ACHN (cell line): ENCODE measurements around the gene SUGT1.
A peak's percentile ranks its signal among the peaks of the same experiment; 100 is the strongest.

Experiments
- DNase-seq: peaks from one replicate; pipeline ENCODE4 v3.0.0-alpha.2; 2015
- in situ Hi-C: cut with HindIII; loops from 2 replicates; pipeline ENCODE4 v1.10.0; 2017; ENCODE audit warnings: low sequenced_read_pairs, low pct_ligation_motif_present, low pct_unique_long_range_greater_than_20kb

Gene SUGT1

DNA sequence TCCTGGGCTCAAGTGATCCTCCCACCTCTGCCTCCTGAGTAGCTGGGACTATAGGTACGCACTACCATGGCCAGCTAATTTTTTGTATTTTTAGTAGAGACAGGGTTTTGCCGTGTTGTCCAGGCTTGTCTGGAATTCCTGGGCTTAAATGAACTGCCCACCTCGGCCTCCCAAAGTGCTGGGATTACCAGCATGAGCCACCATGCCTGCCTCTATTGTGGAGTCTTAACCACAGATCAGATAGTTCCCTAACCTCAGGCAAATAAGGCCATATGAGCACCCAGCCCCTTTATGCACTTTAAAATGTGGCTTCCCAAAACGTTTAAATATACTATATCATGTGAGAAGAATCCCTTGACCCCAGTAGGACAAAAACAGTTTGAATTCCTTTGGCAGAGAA is 70.5 kb downstream of the SUGT1 start:
- DNase-seq = no peak
- in situ Hi-C loops = no loop called here

DNA sequence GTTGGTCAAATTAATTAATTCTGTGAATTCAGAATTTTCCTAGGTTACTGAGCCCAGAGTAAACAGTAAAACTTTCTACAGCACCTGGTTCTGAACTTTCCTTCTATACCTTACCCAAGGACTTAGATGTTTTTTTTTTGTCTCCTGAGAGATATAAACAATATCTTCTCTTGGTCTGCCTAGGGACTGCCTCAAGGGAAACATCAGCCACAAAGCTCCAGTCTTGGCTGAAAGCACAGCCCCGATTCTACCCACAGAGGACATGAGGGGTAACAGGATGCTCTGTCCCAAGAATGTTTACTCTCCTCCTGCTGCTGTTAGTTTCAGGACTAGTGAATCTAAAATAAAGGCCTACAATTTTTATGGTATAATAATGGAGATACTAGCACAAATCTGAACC is 72.7 kb downstream of the SUGT1 start:
- in situ Hi-C loops = no loop called here

DNA sequence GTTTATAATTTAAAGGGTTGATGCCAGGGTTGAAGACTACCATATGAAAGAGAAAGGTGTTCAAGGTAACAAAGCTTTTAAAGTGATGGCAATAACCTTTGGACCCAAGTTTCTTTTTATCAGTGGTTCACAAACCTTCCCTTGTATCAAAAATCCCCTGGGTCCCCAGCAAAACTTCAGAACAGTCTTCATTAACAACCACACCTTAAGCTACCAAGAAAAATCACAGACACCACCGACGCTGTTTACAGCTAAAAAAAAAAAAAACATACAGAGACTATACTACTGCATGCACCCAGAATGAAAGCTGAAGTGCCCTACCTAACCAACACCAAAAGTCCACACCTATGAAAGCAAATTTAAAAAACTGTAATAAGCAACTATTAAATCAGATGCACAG is 73.6 kb downstream of the SUGT1 start:
- DNase-seq = no peak
- in situ Hi-C loops = no loop called here

More for the DNA sequence above, 72.7 kb downstream of the SUGT1 start:
- no peak for DNase-seq

GRCh38 chr13:52734075-52734623 is 81.5 kb downstream of the SUGT1 start:
- DNase-seq = no peak
- in situ Hi-C loops = no loop called here

DNA sequence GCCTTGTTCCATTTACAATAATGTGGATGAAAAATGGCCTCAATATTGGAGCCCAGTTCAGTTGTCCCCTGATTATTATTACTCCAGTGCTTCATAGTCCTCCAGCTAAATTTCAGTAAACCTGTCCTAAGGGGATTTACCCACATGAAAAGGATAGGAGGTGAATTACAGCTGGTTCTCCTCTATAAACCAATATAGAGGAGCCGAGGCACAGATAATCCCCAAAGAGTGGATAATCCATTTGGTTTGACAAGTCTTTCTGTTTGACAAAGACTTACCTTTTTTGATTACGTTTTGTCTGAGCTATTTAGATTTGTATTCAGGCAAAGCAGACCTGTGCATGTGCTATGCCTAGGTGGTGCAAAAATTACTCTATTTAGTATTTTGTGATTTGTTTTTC is 84.3 kb downstream of the SUGT1 start:
- in situ Hi-C loops = no loop called here
- DNase-seq = no peak

DNA sequence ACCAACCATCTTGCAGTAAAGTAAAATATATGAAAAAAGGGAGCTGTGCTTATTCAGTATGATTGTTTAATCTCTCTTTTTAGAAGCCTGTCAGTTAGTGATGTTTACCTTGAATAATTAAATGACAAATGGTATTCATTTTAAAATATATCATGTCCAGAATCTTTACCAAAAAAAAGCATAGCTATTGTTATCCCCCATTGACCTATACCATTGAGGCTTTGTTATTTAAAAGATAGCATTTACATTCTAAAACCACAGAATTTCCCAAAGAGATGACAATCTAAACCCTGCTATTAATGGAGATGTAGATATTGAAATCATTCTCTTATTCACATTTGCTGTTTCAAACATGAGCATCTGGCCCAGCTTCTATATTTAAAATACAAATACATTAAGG is 84.8 kb downstream of the SUGT1 start:
- in situ Hi-C loops = no loop called here

GRCh38 chr13:52737965-52738364 is 85.3 kb downstream of the SUGT1 start:
- no peak for DNase-seq
- in situ Hi-C loops = no loop called here

More for the DNA sequence above, 84.8 kb downstream of the SUGT1 start:
- no peak for DNase-seq

DNA sequence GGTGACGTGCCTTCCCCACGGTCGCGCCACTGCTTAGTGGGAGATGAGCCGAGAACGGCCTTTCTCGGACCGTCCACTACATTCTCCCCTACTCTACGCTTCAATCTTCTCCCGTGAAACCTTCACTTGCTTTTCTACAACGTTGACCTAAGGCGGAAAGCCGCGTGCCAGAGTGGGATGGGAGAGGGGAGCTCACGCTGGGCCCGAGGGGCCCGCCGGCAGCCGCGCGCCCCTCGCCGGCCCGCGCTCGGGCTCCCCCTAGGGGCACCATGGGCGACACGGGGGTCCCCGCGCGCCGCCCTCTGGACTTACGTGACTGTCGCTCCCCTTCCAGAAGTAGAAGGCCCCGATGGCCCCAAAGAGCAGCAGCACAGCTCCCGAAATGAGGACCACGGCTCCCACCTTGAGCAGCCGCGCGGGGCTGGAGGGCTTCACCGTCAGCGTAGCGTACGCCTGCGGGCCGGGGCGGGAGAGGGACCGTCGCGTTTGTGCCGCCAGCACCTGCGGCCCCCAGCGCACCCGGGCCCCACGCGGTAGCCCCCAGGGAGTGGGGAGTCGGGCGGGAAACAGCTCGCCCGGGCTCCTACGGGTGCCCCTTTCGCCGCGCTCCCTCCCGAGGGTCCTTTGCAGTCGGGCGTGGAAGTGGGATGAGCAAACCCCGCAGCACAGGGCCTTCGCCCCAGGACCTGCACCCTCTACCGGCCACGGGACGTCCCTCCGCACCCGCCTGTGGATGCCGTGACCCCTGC is 86.3 kb downstream of the SUGT1 start:
- in situ Hi-C loops = no loop called here
- DNase-seq = peak; percentile 18

DNA sequence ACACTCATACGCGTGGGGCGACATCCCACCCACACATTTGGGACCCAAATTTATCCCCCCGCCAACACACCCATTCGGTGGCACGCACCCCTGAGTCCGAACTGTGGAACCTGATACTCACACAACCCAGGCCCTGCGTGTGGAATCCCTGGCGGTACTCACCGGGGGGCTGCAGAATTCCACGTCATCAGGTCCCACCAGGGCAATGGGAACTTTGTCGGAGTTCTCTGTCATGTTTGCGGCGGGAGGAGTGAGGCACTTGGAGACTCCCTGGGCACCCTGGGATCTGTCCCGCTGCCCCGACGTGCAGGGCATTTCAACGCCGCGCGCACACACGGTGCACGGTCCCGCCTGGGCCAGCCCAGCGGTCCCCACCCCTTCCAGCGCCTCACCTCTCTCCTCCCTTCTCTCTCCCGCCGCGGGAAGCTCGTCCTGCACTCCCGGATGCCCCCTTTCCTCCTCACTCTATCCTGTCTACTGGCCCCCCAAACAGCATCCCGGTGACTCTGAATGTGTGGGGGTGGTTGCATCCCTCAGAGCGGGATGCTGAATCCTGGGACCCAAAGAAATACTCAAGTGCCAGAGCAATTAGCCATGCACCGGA is 86.9 kb downstream of the SUGT1 start, which contains the start of gene CNMD:
Gene CNMD, minus strand, starts transcription at position 353 of the 604 bp plus-strand sequence. Its CDS starts 119 bp downstream, at position 234.
- DNase-seq = no peak
- in situ Hi-C loops = no loop called here

DNA sequence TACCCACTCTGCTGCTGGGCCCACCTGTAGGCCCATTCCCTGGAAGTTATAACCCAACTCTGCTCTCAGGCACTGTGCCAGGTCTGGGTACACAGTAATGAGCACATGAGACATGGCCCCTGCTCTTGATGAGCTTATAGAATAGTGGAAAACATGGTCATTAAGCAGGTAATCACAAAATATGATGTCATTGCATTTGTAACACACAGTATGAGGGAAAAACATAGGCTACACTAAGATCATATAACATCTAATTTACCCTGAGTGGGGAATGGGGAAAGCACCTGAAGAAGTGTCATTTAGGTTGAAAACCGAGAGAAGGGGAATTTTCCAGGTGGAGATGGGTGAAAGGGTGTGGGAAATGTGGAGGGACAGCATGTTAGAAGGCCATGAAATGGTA is 90.9 kb downstream of the SUGT1 start:
- in situ Hi-C loops = no loop called here
- DNase-seq = no peak

DNA sequence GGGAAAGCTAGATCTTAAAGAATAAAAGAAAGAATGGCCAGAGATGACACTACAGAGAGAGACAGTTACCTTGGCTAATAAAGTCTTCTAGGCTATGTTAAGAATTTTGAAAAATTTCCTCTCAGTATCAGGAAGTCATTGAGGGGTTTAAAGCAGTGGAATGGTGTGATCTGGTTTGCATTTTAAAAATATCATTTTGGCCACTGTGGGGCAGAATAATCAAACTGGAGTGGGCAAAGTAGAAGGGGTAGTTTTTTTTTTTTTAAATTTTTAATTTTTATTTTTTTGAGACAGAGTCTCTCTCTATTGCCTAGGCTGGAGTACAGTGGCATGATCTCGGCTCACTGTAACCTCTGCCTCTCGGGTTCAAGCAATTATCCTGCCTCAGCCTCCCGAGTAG is 91.4 kb downstream of the SUGT1 start:
- in situ Hi-C loops = no loop called here
- DNase-seq = peak; percentile 9

DNA sequence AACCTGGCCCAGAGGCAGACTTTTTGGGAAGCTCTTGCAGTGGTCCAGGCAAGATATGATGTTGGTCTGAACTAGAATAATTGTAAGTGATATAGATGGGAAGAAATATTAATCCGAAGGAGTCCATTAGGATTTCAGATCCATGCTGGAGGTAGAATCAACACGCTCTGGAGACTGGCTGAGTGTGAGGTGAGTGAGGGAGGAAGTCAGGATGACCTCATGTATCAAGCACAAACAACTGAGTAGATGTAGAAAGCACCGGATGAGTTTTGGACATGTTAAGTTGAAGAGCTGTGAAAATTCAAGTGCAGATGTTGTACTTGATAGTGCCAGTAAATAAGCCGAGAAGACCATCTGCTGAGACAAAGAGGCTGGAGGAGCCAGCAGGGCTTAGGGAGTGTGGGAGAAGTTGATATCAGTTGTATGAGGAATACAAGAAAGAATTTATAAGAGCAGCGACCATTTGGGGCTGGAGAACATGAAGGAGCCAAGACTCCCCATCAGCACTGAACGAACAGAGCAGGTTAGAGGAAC is 92.3 kb downstream of the SUGT1 start:
- no peak for DNase-seq
- in situ Hi-C loops = no loop called here

DNA sequence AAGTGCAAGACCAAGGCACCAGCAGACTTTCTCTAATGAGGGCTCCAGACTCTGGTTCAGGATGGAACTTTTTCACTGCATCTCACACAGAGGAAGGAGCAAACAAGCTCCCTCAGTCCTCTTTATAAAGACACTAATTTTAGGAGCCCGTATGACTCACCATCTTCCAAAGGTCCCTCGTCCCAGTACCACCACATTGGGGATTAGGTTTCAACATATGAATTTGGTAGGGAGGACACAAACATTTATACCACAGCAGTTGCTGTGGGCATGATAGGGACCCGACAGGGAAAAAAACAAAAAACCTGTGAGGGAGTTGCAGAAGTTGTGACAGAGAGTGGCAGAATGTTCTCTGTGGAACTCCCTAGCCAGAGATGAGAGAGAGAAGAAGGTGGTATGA is 93.5 kb downstream of the SUGT1 start:
- in situ Hi-C loops = no loop called here
- no peak for DNase-seq

- in situ Hi-C loops = no loop called here
- no peak for DNase-seq
Observed at GRCh38 chr13:52749419-52749818, 96.8 kb downstream of the SUGT1 start.
